BLaER1 (cell line): ENCODE measurements around the gene CNDP2.
A peak's percentile ranks its signal among the peaks of the same experiment; 100 is the strongest.
"Not testable (repeated sequence)": the region's sequence is repeated elsewhere in the genome, so short reads cannot be mapped to it uniquely, and the experiment has no call there.

Experiments used
- H3K27ac ChIP-seq: shearing (Covaris generic); formaldehyde crosslinking; 2 replicates; pipeline ENCODE4 v1.8.1; 2022
- H3K27me3 ChIP-seq: shearing (Covaris generic); formaldehyde crosslinking; 2 replicates; pipeline ENCODE4 v1.8.1; 2022
- H3K36me3 ChIP-seq: shearing (Covaris generic); formaldehyde crosslinking; 2 replicates; pipeline ENCODE4 v1.8.1; 2022
- H3K4me1 ChIP-seq: shearing (Covaris generic); formaldehyde crosslinking; 2 replicates; pipeline ENCODE4 v1.8.1; 2022
- H3K4me2 ChIP-seq: shearing (Covaris generic); formaldehyde crosslinking; 2 replicates; pipeline ENCODE4 v1.8.1; 2022
- H3K4me3 ChIP-seq: shearing (Covaris generic); formaldehyde crosslinking; 2 replicates; pipeline ENCODE4 v1.8.1; 2022
- H3K9ac ChIP-seq: shearing (Covaris generic); formaldehyde crosslinking; 2 replicates; pipeline ENCODE4 v1.8.1; 2022
- H3K9me3 ChIP-seq: shearing (Covaris generic); formaldehyde crosslinking; 2 replicates; pipeline ENCODE4 v1.8.1; 2022
- H4K20me1 ChIP-seq: shearing (Covaris generic); formaldehyde crosslinking; 2 replicates; pipeline ENCODE4 v1.8.1; 2022
- Cebpa-rat ChIP-seq: shearing (Covaris generic); IDR thresholded peaks from 2 replicates; pipeline ENCODE4 v1.8.1; 2022

Gene CNDP2

GRCh38 chr18:74497778-74498177 is 1.6 kb downstream of the CNDP2 start:
- H3K9me3 ChIP-seq = no peaks in the 10 kb centered on the region
- no peaks in the 10 kb centered on the region for H3K27me3 ChIP-seq
- H3K9ac ChIP-seq = peak overlapping the region; percentile 37; the same call in 1 of the 2 replicates
- H3K4me3 ChIP-seq = peak overlapping the region; percentile 87; the same call in 1 of the 2 replicates
- peak overlapping the region; percentile 92 for H3K4me2 ChIP-seq
- no peak for TF ChIP-seq Cebpa-rat
- H3K27ac ChIP-seq = no peak overlapping the region
- peaks cover 24% of the 10 kb centered on the region for H3K36me3 ChIP-seq
- H4K20me1 ChIP-seq = no peaks in the 10 kb centered on the region
- peaks cover 67% of the 10 kb centered on the region for H3K4me1 ChIP-seq

GRCh38 chr18:74498712-74499627 is 2.8 kb downstream of the CNDP2 start:
- H3K4me3 ChIP-seq = peak overlapping the region; percentile 56
- H3K4me1 ChIP-seq = peaks cover 55% of the 10 kb centered on the region
- no peaks in the 10 kb centered on the region for H3K9me3 ChIP-seq
- H4K20me1 ChIP-seq = no peaks in the 10 kb centered on the region; the same call in 1 of the 2 replicates
- peak overlapping the region; percentile 74 for H3K27ac ChIP-seq
- H3K27me3 ChIP-seq = no peaks in the 10 kb centered on the region
- H3K9ac ChIP-seq = peak overlapping the region; percentile 66
- 0 out of 2 replicates have a peak, but pooled peaks have one; percentile 44 for TF ChIP-seq Cebpa-rat
- peak overlapping the region; percentile 92 for H3K4me2 ChIP-seq
- peaks cover 36% of the 10 kb centered on the region for H3K36me3 ChIP-seq

GRCh38 chr18:74499633-74500032 is 3.5 kb downstream of the CNDP2 start:
- Histone ChIP-seq H3K4me3 (peak overlapping the region; percentile 56), H3K4me2 (peak overlapping the region; percentile 92), H3K27me3 (no peaks in the 10 kb centered on the region), H3K9ac (peak overlapping the region; percentile 66), H3K9me3 (no peaks in the 10 kb centered on the region), H3K27ac (peak overlapping the region; percentile 74), H3K36me3 (peaks cover 43% of the 10 kb centered on the region), H4K20me1 (peaks cover 2% of the 10 kb centered on the region; the same call in 1 of the 2 replicates), H3K4me1 (peaks cover 48% of the 10 kb centered on the region)
- no peak for TF ChIP-seq Cebpa-rat

GRCh38 chr18:74500372-74500771 is 4.2 kb downstream of the CNDP2 start:
- no peak for TF ChIP-seq Cebpa-rat
- H3K4me2 ChIP-seq = peak overlapping the region; percentile 92; the same call in 1 of the 2 replicates

GRCh38 chr18:74500774-74501173 is 4.6 kb downstream of the CNDP2 start:
- H3K27ac ChIP-seq = not testable (repeated sequence)
- Histone ChIP-seq H3K4me2 (0 out of 2 replicates have a peak overlapping the region, but pooled peaks have one; percentile 92), H3K36me3 (peaks cover 54% of the 10 kb centered on the region)

More at GRCh38 chr18:74500372-74500771, 4.2 kb downstream of the CNDP2 start:
- Histone ChIP-seq H3K4me1 (peaks cover 44% of the 10 kb centered on the region), H3K27me3 (no peaks in the 10 kb centered on the region), H3K9ac (no peak overlapping the region), H3K36me3 (peaks cover 50% of the 10 kb centered on the region), H3K4me3 (no peak overlapping the region), H3K27ac (no peak overlapping the region), H4K20me1 (peaks cover 6% of the 10 kb centered on the region; the same call in 1 of the 2 replicates), H3K9me3 (no peaks in the 10 kb centered on the region)

GRCh38 chr18:74501386-74501785 is 5.2 kb downstream of the CNDP2 start:
- H3K27ac ChIP-seq = no peak overlapping the region
- no peak overlapping the region for H3K4me2 ChIP-seq
- H4K20me1 ChIP-seq = peaks cover 9% of the 10 kb centered on the region; the same call in 1 of the 2 replicates
- H3K9ac ChIP-seq = no peak overlapping the region
- H3K36me3 ChIP-seq = peaks cover 60% of the 10 kb centered on the region
- no peak for TF ChIP-seq Cebpa-rat
- no peak overlapping the region for H3K4me3 ChIP-seq
- peaks cover 44% of the 10 kb centered on the region for H3K4me1 ChIP-seq
- no peaks in the 10 kb centered on the region for H3K9me3 ChIP-seq
- no peaks in the 10 kb centered on the region for H3K27me3 ChIP-seq

More at GRCh38 chr18:74500774-74501173, 4.6 kb downstream of the CNDP2 start:
- H3K4me3 ChIP-seq, H4K20me1 ChIP-seq, H3K9ac ChIP-seq, H3K9me3 ChIP-seq, H3K27me3 ChIP-seq: not testable (repeated sequence)
- peaks cover 44% of the 10 kb centered on the region for H3K4me1 ChIP-seq

- Histone ChIP-seq H3K36me3 (peaks cover 78% of the 10 kb centered on the region), H3K27me3 (no peaks in the 10 kb centered on the region), H3K4me2 (no peak overlapping the region), H3K9me3 (no peaks in the 10 kb centered on the region), H3K9ac (no peak overlapping the region), H3K4me1 (peaks cover 31% of the 10 kb centered on the region), H3K4me3 (no peak overlapping the region), H3K27ac (no peak overlapping the region), H4K20me1 (peaks cover 27% of the 10 kb centered on the region)
- TF ChIP-seq Cebpa-rat = no peak
These were observed 7.0 kb downstream of the CNDP2 start for GRCh38 chr18:74503137-74503536.

GRCh38 chr18:74505776-74506175 is 9.6 kb downstream of the CNDP2 start:
- H3K9ac ChIP-seq = no peak overlapping the region
- no peak overlapping the region for H3K27ac ChIP-seq
- H3K36me3 ChIP-seq = peaks cover 100% of the 10 kb centered on the region
- H3K27me3 ChIP-seq = no peaks in the 10 kb centered on the region
- H3K4me2 ChIP-seq = no peak overlapping the region
- no peak for TF ChIP-seq Cebpa-rat
- no peaks in the 10 kb centered on the region for H3K9me3 ChIP-seq
- peaks cover 52% of the 10 kb centered on the region for H4K20me1 ChIP-seq
- H3K4me3 ChIP-seq = no peak overlapping the region
- H3K4me1 ChIP-seq = peaks cover 9% of the 10 kb centered on the region

- Histone ChIP-seq H3K9me3 (no peaks in the 10 kb centered on the region), H3K36me3 (peaks cover 100% of the 10 kb centered on the region), H3K9ac (no peak overlapping the region), H3K27me3 (no peaks in the 10 kb centered on the region), H3K4me2 (no peak overlapping the region), H4K20me1 (peaks cover 53% of the 10 kb centered on the region), H3K27ac (no peak overlapping the region), H3K4me3 (no peak overlapping the region), H3K4me1 (peaks cover 5% of the 10 kb centered on the region; the same call in 1 of the 2 replicates)
- TF ChIP-seq Cebpa-rat = no peak
These were observed 10.4 kb downstream of the CNDP2 start for GRCh38 chr18:74506448-74507084.
